Esophagus muscularis mucosa (tissue), 3 donors: Measurements from ENCODE around the gene CFAP92.

Experiments used
- CTCF ChIP-seq, 3 experiments: fragments of 200-600 bp in 2 of 3; fragments of 450-650 bp in 1 of 3; sonication (generic) in 2 of 3; IDR thresholded peaks; one replicate each; pipeline ENCODE4 v1.5.1; 2017 to 2019; ENCODE audit warnings: antibody characterized with exemption in 3 of 3, mild to moderate bottlenecking in 2 of 3, moderate library complexity in 1 of 3
- POLR2A ChIP-seq: fragments of 450-650 bp; IDR thresholded peaks from one replicate; pipeline ENCODE4 v1.6.1; 2017; ENCODE audit warnings: antibody characterized with exemption, moderate library complexity, mild to moderate bottlenecking, low read depth
- POLR2AphosphoS5 ChIP-seq, 2 donors: sonication (generic); formaldehyde crosslinking; IDR thresholded peaks; one replicate each; pipeline ENCODE4 v1.6.1; 2017; ENCODE audit warnings: antibody characterized with exemption in 2 of 2

- TF ChIP-seq POLR2A (no peak), CTCF (IDR thresholded peaks at IDR 0.05) (no peak), POLR2AphosphoS5 (IDR thresholded peaks at IDR 0.05) (peak; percentile 50 to 58)
Measured at GRCh38 chr3:129001101-129001805, 7.4 kb upstream of the CFAP92 start, which contains the start of gene EFCC1.
